ENCODE results near the gene TNNT1.
"Not testable (repeated sequence)": the region's sequence is repeated elsewhere in the genome, so short reads cannot be mapped to it uniquely, and the experiment has no call there.

Gene TNNT1

DNA sequence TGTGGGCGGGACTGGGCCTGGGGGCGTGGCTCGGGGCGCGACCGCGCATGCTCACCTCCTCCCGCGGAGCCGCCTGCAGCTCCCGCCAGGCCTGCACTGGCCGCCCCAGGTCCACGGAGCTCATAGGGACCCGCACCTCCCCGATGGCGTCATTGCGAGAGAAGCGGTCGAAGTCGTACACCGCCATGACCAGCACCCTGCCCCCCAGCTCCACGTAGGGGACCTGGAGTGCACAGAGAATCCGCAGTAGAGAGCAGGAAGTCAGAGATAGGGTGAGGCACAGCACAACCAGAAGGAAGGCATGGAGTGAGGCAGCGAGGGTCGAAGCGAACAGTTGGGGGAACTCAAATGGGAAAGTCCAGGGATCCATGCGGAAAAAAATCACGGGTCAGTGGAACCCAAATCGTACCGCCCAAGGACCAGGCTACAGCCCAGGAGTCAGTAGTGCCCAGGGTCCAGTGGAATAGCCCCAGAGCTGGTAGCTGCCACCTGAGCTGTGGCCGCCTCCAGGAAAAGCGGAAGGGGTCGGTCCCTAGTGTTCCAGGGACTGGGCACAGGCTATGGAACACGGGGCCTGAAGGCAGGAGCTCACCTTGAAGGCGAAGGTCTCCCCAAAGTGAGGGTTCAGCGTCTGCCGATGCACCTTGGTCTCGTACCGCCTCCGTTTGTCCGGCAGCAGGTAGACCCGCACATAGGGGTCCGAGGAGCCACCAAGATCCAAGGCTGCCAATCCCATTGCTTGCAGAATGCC is 26.3 kb upstream of the TNNT1 start:
- DNase-seq (ENCODE audit: low read depth) = no peak
- TF ChIP-seq, protein P1, sequence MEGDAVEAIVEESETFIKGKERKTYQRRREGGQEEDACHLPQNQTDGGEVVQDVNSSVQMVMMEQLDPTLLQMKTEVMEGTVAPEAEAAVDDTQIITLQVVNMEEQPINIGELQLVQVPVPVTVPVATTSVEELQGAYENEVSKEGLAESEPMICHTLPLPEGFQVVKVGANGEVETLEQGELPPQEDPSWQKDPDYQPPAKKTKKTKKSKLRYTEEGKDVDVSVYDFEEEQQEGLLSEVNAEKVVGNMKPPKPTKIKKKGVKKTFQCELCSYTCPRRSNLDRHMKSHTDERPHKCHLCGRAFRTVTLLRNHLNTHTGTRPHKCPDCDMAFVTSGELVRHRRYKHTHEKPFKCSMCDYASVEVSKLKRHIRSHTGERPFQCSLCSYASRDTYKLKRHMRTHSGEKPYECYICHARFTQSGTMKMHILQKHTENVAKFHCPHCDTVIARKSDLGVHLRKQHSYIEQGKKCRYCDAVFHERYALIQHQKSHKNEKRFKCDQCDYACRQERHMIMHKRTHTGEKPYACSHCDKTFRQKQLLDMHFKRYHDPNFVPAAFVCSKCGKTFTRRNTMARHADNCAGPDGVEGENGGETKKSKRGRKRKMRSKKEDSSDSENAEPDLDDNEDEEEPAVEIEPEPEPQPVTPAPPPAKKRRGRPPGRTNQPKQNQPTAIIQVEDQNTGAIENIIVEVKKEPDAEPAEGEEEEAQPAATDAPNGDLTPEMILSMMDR (IDR thresholded peaks at IDR 0.05; ENCODE audit: control insufficient read depth, extremely low read depth, insufficient read depth) = no peak
- no peak overlapping the region for H3K4me3 ChIP-seq (ENCODE audit: low read depth, low read length)

- TF ChIP-seq, protein P1 (IDR thresholded peaks at IDR 0.05; ENCODE audit: control insufficient read depth, extremely low read depth, insufficient read depth) = no peak
- DNase-seq (ENCODE audit: low read depth) = no peak
- no peak overlapping the region for H3K4me3 ChIP-seq (ENCODE audit: low read depth, low read length)
Observed at GRCh38 chr19:55174425-55175116, 25.6 kb upstream of the TNNT1 start.

DNA sequence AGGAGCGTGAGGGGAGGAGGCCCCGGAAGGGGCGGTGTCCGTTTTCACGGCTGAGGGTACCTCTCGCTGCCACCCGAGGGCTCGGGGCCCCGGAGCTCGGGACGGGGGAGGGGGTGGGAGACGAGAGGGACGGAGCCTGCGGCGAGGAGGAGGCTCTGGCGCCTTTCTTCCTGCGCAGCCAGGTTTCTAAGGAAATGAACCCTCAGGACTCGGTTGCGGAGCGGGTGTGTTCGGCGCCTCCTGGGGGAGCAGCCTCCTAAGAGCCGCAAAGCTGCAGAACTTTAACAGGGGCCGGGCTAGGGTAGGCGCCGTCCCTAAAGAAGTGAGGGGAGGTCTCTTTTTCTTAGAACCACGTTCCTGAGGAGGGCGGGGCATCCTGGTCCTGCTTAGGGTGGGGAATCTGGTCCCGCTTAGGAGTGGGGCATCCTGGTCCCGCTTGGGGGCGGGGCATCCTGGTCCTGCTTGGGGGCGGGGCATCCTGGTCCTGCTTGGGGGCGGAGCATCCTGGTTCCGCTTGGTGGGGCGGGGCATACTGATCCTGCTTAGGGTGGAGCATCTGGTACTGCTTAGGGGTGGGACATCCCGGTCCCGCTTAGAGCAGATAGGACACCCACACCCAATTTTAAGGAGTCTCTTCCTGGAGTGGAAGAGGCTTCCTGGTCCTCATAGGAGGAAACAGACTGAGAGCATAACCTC is 24.9 kb upstream of the TNNT1 start:
- DNase-seq (ENCODE audit: low read depth) = no peak
- H3K4me3 ChIP-seq (ENCODE audit: low read depth, low read length) = no peak overlapping the region
- TF ChIP-seq, protein P1 (IDR thresholded peaks at IDR 0.05; ENCODE audit: control insufficient read depth, extremely low read depth, insufficient read depth) = no peak

GRCh38 chr19:55173186-55173713 is 24.2 kb upstream of the TNNT1 start:
- H3K4me3 ChIP-seq (ENCODE audit: low read depth, low read length) = no peak overlapping the region
- DNase-seq (ENCODE audit: low read depth) = no peak
- TF ChIP-seq, protein P1 (IDR thresholded peaks at IDR 0.05; ENCODE audit: control insufficient read depth, extremely low read depth, insufficient read depth) = no peak

DNA sequence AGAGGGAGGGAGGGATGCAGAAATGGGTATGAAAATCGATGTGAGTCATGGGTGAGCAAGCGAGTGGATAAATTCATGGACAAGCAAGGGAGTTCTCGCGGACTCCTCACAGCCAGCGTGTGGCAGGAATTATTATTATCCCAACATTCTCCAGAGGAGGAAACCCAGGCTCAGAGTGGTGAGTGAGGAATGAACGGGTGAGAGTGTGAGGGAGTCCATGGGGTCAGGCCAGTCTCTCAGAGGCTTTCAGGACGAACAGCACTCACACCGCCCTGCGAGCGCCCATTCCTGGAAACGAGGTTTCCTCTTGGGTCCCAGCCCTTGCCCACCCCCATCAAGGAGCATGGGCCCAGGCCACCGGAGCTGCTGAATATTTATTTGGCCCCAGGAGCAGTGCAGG is 23.7 kb upstream of the TNNT1 start:
- no peak overlapping the region for H3K4me3 ChIP-seq (ENCODE audit: low read depth, low read length)
- DNase-seq (ENCODE audit: low read depth) = no peak
- TF ChIP-seq, protein P1 (IDR thresholded peaks at IDR 0.05; ENCODE audit: control insufficient read depth, extremely low read depth, insufficient read depth) = no peak

- DNase-seq (ENCODE audit: low read depth); H3K4me3 ChIP-seq (ENCODE audit: low read depth, low read length): not testable (repeated sequence)
Observed at GRCh38 chr19:55172318-55172717, 23.3 kb upstream of the TNNT1 start.

DNA sequence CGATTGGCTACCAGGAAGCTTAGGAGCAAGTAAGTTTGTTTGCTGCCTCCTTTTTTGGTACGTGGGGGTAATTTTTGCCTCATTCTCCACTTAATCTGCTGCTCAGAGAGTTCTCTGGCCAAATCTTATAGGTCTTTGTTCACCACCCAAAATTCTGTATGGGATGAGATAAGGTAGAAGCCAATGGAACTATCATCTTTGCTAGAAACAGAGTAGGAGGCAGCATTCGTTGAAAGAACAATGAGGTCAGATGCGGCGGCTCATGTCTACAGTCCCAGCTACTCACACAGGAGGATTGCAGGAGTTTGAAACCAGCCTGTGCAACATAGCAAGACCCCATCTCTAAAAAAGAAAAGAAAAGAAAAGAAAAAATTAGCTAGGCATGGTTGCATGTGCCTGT is 22.4 kb upstream of the TNNT1 start:
- DNase-seq (ENCODE audit: low read depth) = no peak
- TF ChIP-seq, protein P1 (IDR thresholded peaks at IDR 0.05; ENCODE audit: control insufficient read depth, extremely low read depth, insufficient read depth) = no peak
- H3K4me3 ChIP-seq (ENCODE audit: low read depth, low read length) = no peak overlapping the region
